D721Med (cell line): ENCODE results near the gene LRRTM2.

Experiments used
- DNase-seq: peaks from one replicate; pipeline ENCODE4 v3.0.0; 2011; ENCODE audit warnings: low spot score; ENCODE audit not compliant: insufficient read length
- FAIRE-seq: peaks from 2 replicates; lab custom pipeline; 2011; peaks lifted over from hg19 to GRCh38; lab: Jason Lieb, UNC
- TF ChIP-seq, protein P1 (sequence below): IDR thresholded peaks from 2 replicates; pipeline ENCODE4 v1.5.1; 2012; ENCODE audit warnings: mild to moderate bottlenecking, control low read depth; ENCODE audit not compliant: insufficient read depth; ENCODE audit errors: missing control alignments

LRRTM2 gene

GRCh38 chr5:138819081-138819480, 56.1 kb downstream of the LRRTM2 start:
- DNase-seq (no peak), FAIRE-seq (no peak)
- TF ChIP-seq, protein P1, sequence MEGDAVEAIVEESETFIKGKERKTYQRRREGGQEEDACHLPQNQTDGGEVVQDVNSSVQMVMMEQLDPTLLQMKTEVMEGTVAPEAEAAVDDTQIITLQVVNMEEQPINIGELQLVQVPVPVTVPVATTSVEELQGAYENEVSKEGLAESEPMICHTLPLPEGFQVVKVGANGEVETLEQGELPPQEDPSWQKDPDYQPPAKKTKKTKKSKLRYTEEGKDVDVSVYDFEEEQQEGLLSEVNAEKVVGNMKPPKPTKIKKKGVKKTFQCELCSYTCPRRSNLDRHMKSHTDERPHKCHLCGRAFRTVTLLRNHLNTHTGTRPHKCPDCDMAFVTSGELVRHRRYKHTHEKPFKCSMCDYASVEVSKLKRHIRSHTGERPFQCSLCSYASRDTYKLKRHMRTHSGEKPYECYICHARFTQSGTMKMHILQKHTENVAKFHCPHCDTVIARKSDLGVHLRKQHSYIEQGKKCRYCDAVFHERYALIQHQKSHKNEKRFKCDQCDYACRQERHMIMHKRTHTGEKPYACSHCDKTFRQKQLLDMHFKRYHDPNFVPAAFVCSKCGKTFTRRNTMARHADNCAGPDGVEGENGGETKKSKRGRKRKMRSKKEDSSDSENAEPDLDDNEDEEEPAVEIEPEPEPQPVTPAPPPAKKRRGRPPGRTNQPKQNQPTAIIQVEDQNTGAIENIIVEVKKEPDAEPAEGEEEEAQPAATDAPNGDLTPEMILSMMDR = no peak
